Spleen (tissue), 11 donors: Measurements from ENCODE around the gene SEPTIN1. TPM values are rescaled to one million over a fixed set of nuclear protein-coding genes. Genes with fewer than 3 reads are reported as not detected.

Source experiments
- DNase-seq: peaks from one replicate; pipeline ENCODE4 v3.0.0-alpha.2; 2020
- H3K27ac ChIP-seq, 8 donors: fragments of 200-600 bp; sonication (generic) in 7 of 8; 1 replicate in 4 of 8; 2 replicates in 4 of 8; pipeline versions ENCODE4 v1.5.0 to v1.8.0; 2016 to 2021; ENCODE audit warnings: inconsistent platforms in 4 of 8, mild to moderate bottlenecking in 4 of 8, moderate library complexity in 1 of 8
- H3K27me3 ChIP-seq, 7 donors: fragments of 200-600 bp; sonication (generic) in 6 of 7; replicated peaks in 1 of 7; 1 replicate in 4 of 7; 2 replicates in 3 of 7; pipeline versions ENCODE4 v1.5.0 to v1.8.0; 2016 to 2021; ENCODE audit warnings: inconsistent platforms in 3 of 7, mild to moderate bottlenecking in 1 of 7
- H3K36me3 ChIP-seq, 6 donors: fragments of 200-600 bp; sonication (generic) in 5 of 6; 1 replicate in 4 of 6; 2 replicates in 2 of 6; pipeline versions ENCODE4 v1.5.0 to v1.8.0; 2016 to 2021; ENCODE audit warnings: inconsistent platforms in 2 of 6
- H3K4me1 ChIP-seq, 6 donors: fragments of 200-600 bp; sonication (generic) in 5 of 6; 1 replicate in 3 of 6; 2 replicates in 3 of 6; pipeline versions ENCODE4 v1.5.0 to v1.8.0; 2016 to 2021; ENCODE audit warnings: inconsistent platforms in 3 of 6
- H3K4me3 ChIP-seq, 8 donors: fragments of 200-600 bp; sonication (generic) in 7 of 8; 1 replicate in 4 of 8; 2 replicates in 4 of 8; pipeline versions ENCODE4 v1.5.0 to v1.8.0; 2016 to 2021; ENCODE audit warnings: inconsistent platforms in 4 of 8, mild to moderate bottlenecking in 4 of 8, moderate library complexity in 2 of 8
- H3K9me3 ChIP-seq, 8 donors: fragments of 200-600 bp; sonication (generic) in 7 of 8; 1 replicate in 4 of 8; 2 replicates in 4 of 8; pipeline versions ENCODE4 v1.5.0 to v1.8.0; 2016 to 2021; ENCODE audit warnings: inconsistent platforms in 4 of 8
- POLR2A ChIP-seq, 3 donors: fragments of 450-650 bp; IDR thresholded peaks; one replicate each; pipeline ENCODE4 v1.5.1; 2017; ENCODE audit warnings: antibody characterized with exemption in 3 of 3, mild to moderate bottlenecking in 1 of 3
- POLR2AphosphoS5 ChIP-seq, 3 donors: sonication (generic); formaldehyde crosslinking; IDR thresholded peaks; one replicate each; pipeline ENCODE4 v1.5.1; 2017; ENCODE audit warnings: antibody characterized with exemption in 3 of 3
- WGBS, 5 donors: extraction: QIAGEN DNeasy Blood & Tissue Kit in 3 of 5; methylation state at CpG; one replicate each; pipeline versions ENCODE4 v1.1.5 to v1.1.7; 2013 to 2018; 5-methylcytosine and 5-hydroxymethylcytosine counted together
- intact Hi-C: fragments of 100-400 bp; cut with DNase I; formaldehyde crosslinking; loops from one replicate; pipeline ENCODE4 v1.15.0; 2023; ENCODE audit warnings: low total_unique reads
- polyA plus RNA-seq, 3 donors: library from polyadenylated mRNA; stranded (reverse); fragments of 200-250 nt; gene quantifications; one replicate each; pipeline ENCODE4 v1.2.1, GENCODE V29; 2013
- total RNA-seq, 7 donors: library from RNA; depleted of rRNA in 3 of 7; stranded (reverse); fragments of >200 nt in 3 of 7; fragmentation: NEBNext Ultra II Directional in 4 of 7; extraction: Animal tissue kit (Norgen Biotek cat#: 25700) in 4 of 7; gene quantifications; one replicate each; pipeline versions ENCODE4 v1.1.0 to v1.2.1, GENCODE V29; 2016 to 2021
- TF ChIP-seq, protein P1 (sequence below), 11 experiments: fragments of 200-600 bp in 7 of 11; fragments of 450-650 bp in 4 of 11; sonication (generic) in 4 of 11; IDR thresholded peaks in 8 of 11; conservative IDR thresholded peaks in 3 of 11; 1 replicate in 7 of 11; 2 replicates in 4 of 11; pipeline versions ENCODE4 v1.4.0 to v1.8.0; 2016 to 2021; ENCODE audit warnings: antibody characterized with exemption in 11 of 11, inconsistent platforms in 4 of 11, mild to moderate bottlenecking in 1 of 11
- donor health status: healthy with polysubstance abuse.
- donor health status: DM: no; HTN: no; CAD: no; lungs with moderate emphysema.
- donor health status: DM: no; HTN: no; CAD: no.
- donor health status: Bipolar disorder and iron deficiency.
- donor health status: healthy.
- donor health status: DM: no; HTN: no; CAD: no.
- donor health status: DM: yes; HTN: yes; CAD: no.

SEPTIN1 gene
- total and polyA plus RNA-seq, 10 donors, result 38.5 to 199 (median 84.2) TPM

DNA sequence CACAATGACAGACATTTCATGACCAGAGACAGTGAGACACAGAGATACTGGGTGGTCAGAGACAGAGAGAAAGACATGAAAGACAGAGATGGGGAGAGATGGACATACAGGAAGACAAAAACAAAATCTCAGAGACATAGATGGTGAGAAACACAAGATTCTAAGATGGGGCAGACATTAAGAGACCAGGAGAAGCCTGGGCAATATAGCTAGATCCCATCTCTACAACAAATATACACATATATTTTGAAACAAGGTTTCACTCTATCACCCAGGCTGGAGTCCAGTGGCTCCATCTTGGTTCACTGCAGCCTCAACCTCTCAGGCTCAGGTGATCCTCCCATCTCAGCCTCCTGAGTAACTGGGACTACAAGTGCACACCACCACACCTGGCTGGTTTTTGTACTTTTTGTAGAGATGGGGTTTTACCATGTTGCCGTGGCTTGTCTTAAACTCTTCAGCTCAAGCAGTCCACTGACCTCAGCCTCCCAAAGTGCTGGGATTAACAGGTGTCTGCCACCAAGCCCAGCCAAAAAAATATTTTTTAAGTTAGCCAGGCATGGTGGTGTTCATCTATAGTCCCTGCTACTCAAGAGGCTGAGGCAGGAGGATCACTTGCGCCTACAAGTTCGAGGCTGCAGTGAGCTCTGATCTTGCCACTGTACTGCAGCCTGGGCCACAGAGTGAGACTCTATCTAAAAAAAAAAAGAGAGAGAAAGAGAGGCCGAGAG lies 2.1 kb downstream of the SEPTIN1 start:
- 85 to 95% (median 90%) methylated on average over 4 of the region's 4 CpGs for WGBS, 5 donors
- no peak for TF ChIP-seq POLR2A (IDR thresholded peaks at IDR 0.05)
- TF ChIP-seq, protein P1, sequence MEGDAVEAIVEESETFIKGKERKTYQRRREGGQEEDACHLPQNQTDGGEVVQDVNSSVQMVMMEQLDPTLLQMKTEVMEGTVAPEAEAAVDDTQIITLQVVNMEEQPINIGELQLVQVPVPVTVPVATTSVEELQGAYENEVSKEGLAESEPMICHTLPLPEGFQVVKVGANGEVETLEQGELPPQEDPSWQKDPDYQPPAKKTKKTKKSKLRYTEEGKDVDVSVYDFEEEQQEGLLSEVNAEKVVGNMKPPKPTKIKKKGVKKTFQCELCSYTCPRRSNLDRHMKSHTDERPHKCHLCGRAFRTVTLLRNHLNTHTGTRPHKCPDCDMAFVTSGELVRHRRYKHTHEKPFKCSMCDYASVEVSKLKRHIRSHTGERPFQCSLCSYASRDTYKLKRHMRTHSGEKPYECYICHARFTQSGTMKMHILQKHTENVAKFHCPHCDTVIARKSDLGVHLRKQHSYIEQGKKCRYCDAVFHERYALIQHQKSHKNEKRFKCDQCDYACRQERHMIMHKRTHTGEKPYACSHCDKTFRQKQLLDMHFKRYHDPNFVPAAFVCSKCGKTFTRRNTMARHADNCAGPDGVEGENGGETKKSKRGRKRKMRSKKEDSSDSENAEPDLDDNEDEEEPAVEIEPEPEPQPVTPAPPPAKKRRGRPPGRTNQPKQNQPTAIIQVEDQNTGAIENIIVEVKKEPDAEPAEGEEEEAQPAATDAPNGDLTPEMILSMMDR (IDR thresholded peaks at IDR 0.05 in 8 of 11, conservative IDR thresholded peaks at IDR 0.05 in 3 of 11), result no peak
- TF ChIP-seq POLR2AphosphoS5 (IDR thresholded peaks at IDR 0.05), result no peak
- Histone ChIP-seq H3K27me3 (no peaks in the 10 kb centered on the region), H3K9me3 (no peaks in the 10 kb centered on the region), H3K4me3 (no peak overlapping the region), H3K36me3 (peaks cover 0 to 11% (median 0%) of the 10 kb centered on the region in 6 donors), H3K4me1 (peaks cover 23 to 82% (median 52%) of the 10 kb centered on the region in 6 donors), H3K27ac (peak overlapping the region in 6 of 8 donors; percentile 70 to 100 (median 100))
- intact Hi-C loops, result no loop called here
- DNase-seq, result no peak

- intact Hi-C loops, result no loop called here
- 23 to 38% (median 28%) methylated on average over 19 to 27 of the region's 27 CpGs for WGBS, 5 donors
- DNase-seq, result no peak
- Histone ChIP-seq H3K9me3 (no peaks in the 10 kb centered on the region), H3K4me1 (peaks cover 23 to 81% (median 52%) of the 10 kb centered on the region in 6 donors), H3K4me3 (peak overlapping the region; percentile 30 to 87 (median 70)), H3K27me3 (no peaks in the 10 kb centered on the region), H3K36me3 (peaks cover 0 to 11% (median 0%) of the 10 kb centered on the region in 6 donors), H3K27ac (peak overlapping the region; percentile 99 to 100 (median 100))
- TF ChIP-seq POLR2AphosphoS5 (IDR thresholded peaks at IDR 0.05) (no peak), POLR2A (IDR thresholded peaks at IDR 0.05) (no peak)
- TF ChIP-seq, protein P1 (IDR thresholded peaks at IDR 0.05 in 8 of 11, conservative IDR thresholded peaks at IDR 0.05 in 3 of 11), result no peak
These were observed 3.1 kb downstream of the SEPTIN1 start for GRCh38 chr16:30379158-30379783.

- H3K4me1 ChIP-seq, result peaks cover 23 to 73% (median 49%) of the 10 kb centered on the region in 6 donors
- no peaks in the 10 kb centered on the region for H3K9me3 ChIP-seq
- TF ChIP-seq, protein P1 (IDR thresholded peaks at IDR 0.05 in 8 of 11, conservative IDR thresholded peaks at IDR 0.05 in 3 of 11), result peak in 5 of 11 experiments; percentile 10 to 36 (median 25)
- TF ChIP-seq POLR2AphosphoS5 (IDR thresholded peaks at IDR 0.05) (peak; percentile 85 to 89 (median 88)), POLR2A (IDR thresholded peaks at IDR 0.05) (peak in 1 of 3 donors; percentile 25)
- peak overlapping the region; percentile 50 to 87 (median 70) for H3K4me3 ChIP-seq
- H3K27me3 ChIP-seq, result no peaks in the 10 kb centered on the region
- H3K36me3 ChIP-seq, result peaks cover 0 to 11% (median 0%) of the 10 kb centered on the region in 6 donors
- peak; percentile 100 for DNase-seq
- WGBS, 5 donors, result 0 to 2% (median 1%) methylated on average over 41 to 67 of the region's 67 CpGs
- H3K27ac ChIP-seq, result peak overlapping the region; percentile 99 to 100 (median 100)
- intact Hi-C loops, result no loop called here
These were observed 3.9 kb downstream of the SEPTIN1 start for GRCh38 chr16:30378236-30379157.
